DMS153 treated with DMSO at 0.1 percent for 48 hours (cell line): ENCODE measurements around the gene OTOP1.
"Not testable (repeated sequence)": the region's sequence is repeated elsewhere in the genome, so short reads cannot be mapped to it uniquely, and the experiment has no call there.

Source experiments
- DNase-seq: peaks from one replicate; lab custom pipeline; 2025; ENCODE audit not compliant: unreplicated experiment; lab: John Stamatoyannopoulos, UW

OTOP1 gene

GRCh38 chr4:4165701-4166392 lies 60.9 kb downstream of the OTOP1 start:
- DNase-seq, result not testable (repeated sequence)

DNA sequence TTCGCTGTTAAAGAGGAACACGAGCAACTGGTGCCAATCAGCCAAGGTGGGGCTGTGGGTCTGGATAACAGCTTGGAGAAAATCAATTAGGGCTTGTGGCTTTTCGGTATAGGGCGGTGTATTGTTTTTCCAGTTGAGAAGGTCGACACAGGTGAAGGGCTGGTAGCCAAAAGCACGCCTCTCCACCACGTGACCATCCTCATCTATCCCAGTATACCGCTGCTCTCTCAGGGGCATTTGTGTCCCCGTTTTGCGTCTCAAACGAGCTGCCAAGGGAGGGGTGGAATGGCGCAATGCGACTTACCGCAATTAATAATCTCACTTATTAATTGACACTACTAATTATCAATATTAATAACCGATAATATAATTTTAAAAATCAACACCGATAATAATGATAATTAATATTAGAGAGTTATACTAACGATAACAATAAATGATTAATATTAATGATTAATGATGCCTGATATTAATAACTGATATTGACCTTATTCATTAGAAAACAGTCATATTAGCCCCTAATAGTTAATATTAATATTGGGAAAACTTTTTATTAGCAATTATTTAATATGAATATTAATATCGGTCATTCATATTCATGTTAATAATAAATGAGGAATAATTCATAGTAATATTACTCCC lies 62.1 kb downstream of the OTOP1 start:
- DNase-seq, result not testable (repeated sequence)

- not testable (repeated sequence) for DNase-seq
Observed at GRCh38 chr4:4162186-4162585, 64.5 kb downstream of the OTOP1 start.

DNA sequence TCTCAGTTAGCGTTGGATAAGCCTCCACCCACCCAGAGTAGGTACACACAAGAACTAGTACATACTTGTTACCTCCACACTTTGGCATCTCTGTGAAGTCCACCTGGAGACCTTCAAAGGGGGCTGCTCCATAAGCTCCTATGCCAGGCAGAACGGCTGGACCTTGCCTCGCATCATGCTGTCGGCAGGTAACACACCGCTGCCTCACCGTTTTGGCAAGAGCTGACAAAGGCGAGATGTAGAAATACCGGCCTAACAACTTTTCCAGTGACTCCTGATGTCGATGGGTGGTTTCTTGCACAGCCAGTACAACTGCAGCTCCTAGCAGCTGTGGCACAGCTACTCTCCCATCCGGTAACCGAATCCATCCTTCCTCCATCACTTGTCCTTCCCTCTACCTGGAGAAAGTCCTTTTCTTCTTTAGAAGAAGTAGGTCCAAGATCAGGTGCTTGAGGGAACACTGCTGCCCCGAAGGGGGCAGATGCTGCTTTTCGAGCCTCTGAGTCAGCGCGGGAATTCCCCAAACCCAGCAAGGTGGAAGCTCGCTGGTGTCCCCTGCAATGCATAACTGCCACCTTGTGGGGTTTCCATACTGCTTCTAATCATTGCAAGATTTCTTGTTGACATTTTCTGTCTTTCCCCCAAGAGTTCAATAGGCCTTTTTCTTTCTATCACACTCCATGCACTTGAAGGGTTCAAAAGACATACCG lies 65.6 kb downstream of the OTOP1 start:
- not testable (repeated sequence) for DNase-seq

- DNase-seq, result not testable (repeated sequence)
Observed at GRCh38 chr4:4145622-4146021, 81.1 kb downstream of the OTOP1 start.

GRCh38 chr4:4143376-4143775 lies 83.4 kb downstream of the OTOP1 start:
- not testable (repeated sequence) for DNase-seq

DNA sequence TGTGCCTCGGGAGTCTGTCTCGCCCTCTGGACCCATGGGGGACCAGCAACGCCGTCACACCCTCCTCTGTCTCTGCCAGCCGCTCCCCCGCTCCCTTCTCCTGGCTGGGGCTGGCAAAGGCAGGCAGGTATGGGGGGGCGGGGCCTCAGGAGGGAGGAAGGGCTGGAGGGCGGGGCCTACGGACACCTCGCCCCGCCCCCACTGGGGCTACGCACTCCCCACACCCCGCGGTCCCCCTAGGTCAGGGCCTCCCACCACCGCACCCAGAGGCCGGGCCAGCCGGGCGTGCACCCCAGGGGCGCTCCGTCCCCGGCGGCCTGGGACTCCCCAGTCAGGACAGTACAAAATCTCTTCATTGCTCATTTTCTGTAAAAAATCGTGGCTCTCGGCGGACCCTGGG lies 84.0 kb downstream of the OTOP1 start:
- not testable (repeated sequence) for DNase-seq

DNA sequence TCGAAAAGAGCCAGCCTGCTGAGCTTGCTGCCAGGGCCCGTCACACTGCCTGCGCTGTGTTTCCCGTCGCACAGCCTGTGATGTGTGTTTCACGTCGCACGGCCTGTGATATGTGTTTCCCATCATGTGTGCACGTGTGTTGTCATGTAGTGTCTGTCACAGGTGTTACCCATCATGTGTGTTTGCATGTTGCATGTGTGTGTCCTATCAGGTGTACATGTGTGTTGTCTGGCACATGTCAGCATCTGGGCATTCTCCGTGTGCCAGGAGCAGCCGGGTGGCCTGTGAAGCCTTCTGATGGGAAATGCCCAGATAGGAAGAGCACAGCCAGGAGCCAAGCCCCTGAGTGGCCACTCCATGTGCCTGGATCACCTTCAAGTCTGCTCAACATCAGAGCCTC lies 85.5 kb downstream of the OTOP1 start:
- not testable (repeated sequence) for DNase-seq
